ENCODE data around the gene SLC1A6. TPM values are rescaled to one million over a fixed set of nuclear protein-coding genes. Genes with fewer than 3 reads are reported as not detected.
"Not testable (repeated sequence)": the region's sequence is repeated elsewhere in the genome, so short reads cannot be mapped to it uniquely, and the experiment has no call there.

SLC1A6 gene
- total RNA-seq = not detected

- Mint-ChIP-seq H3K36me3 (ENCODE audit: insufficient read depth in 2 of 2) (no peaks in the 10 kb centered on the region), H3K4me3 (peak within 1 kb of the TSS; percentile 37 to 50), H3K27me3 (ENCODE audit: low read depth) (peaks cover 45% of the 10 kb centered on the region), H3K27ac (no peak within 1 kb of the TSS), H3K4me1 (ENCODE audit: low read depth) (peaks cover 5% of the 10 kb centered on the region), H3K9me3 (no peaks in the 10 kb centered on the region)
- DNase-seq (no peak), ATAC-seq (replicated peaks in 1 of 2) (peak in 1 of 2 donors; percentile 28)
Measured at GRCh38 chr19:14979476-14980255, at the start of gene SLC1A6. TSS of gene SLC1A6 (minus strand) at chr19:14979864. CDS start at chr19:14972910, 6,954 bp downstream.

- no peak overlapping the region for H3K4me3 Mint-ChIP-seq
- no peak for ATAC-seq (replicated peaks in 1 of 2)
- no peak for DNase-seq
- no peaks in the 10 kb centered on the region for H3K9me3 Mint-ChIP-seq
- H3K36me3 Mint-ChIP-seq (ENCODE audit: insufficient read depth in 2 of 2) = no peaks in the 10 kb centered on the region
- H3K27ac Mint-ChIP-seq = no peak overlapping the region
- no peaks in the 10 kb centered on the region for H3K4me1 Mint-ChIP-seq (ENCODE audit: low read depth)
- no peaks in the 10 kb centered on the region for H3K27me3 Mint-ChIP-seq (ENCODE audit: low read depth)
Measured at GRCh38 chr19:15028490-15028889, 48.8 kb upstream of the SLC1A6 start.

GRCh38 chr19:15025217-15025616, 45.6 kb upstream of the SLC1A6 start:
- Mint-ChIP-seq H3K4me3 (no peak overlapping the region), H3K9me3 (no peaks in the 10 kb centered on the region), H3K36me3 (ENCODE audit: insufficient read depth in 2 of 2) (no peaks in the 10 kb centered on the region), H3K27me3 (ENCODE audit: low read depth) (no peaks in the 10 kb centered on the region), H3K4me1 (ENCODE audit: low read depth) (no peaks in the 10 kb centered on the region), H3K27ac (no peak overlapping the region)
- DNase-seq (no peak), ATAC-seq (replicated peaks in 1 of 2) (no peak)

GRCh38 chr19:15022752-15023151, 43.1 kb upstream of the SLC1A6 start:
- ATAC-seq (replicated peaks in 1 of 2) = no peak
- Mint-ChIP-seq H3K27me3 (ENCODE audit: low read depth) (peaks cover 3% of the 10 kb centered on the region), H3K4me3 (no peak overlapping the region)

GRCh38 chr19:15021286-15022007, 41.8 kb upstream of the SLC1A6 start:
- no peaks in the 10 kb centered on the region for H3K9me3 Mint-ChIP-seq
- no peaks in the 10 kb centered on the region for H3K36me3 Mint-ChIP-seq (ENCODE audit: insufficient read depth in 2 of 2)
- DNase-seq = no peak
- H3K27ac Mint-ChIP-seq = no peak overlapping the region
- no peaks in the 10 kb centered on the region for H3K4me1 Mint-ChIP-seq (ENCODE audit: low read depth)
- no peak overlapping the region for H3K4me3 Mint-ChIP-seq
- no peak for ATAC-seq (replicated peaks in 1 of 2)
- H3K27me3 Mint-ChIP-seq (ENCODE audit: low read depth) = peaks cover 15% of the 10 kb centered on the region

More at GRCh38 chr19:15022752-15023151, 43.1 kb upstream of the SLC1A6 start:
- DNase-seq = no peak
- Mint-ChIP-seq H3K36me3 (ENCODE audit: insufficient read depth in 2 of 2) (no peaks in the 10 kb centered on the region), H3K9me3 (no peaks in the 10 kb centered on the region), H3K4me1 (ENCODE audit: low read depth) (no peaks in the 10 kb centered on the region), H3K27ac (no peak overlapping the region)

GRCh38 chr19:15018836-15019235, 39.2 kb upstream of the SLC1A6 start:
- H3K27me3 Mint-ChIP-seq (ENCODE audit: low read depth) = peaks cover 15% of the 10 kb centered on the region
- H3K9me3 Mint-ChIP-seq, H3K27ac Mint-ChIP-seq: not testable (repeated sequence)

GRCh38 chr19:15015946-15016542, 36.4 kb upstream of the SLC1A6 start:
- DNase-seq (no peak), ATAC-seq (replicated peaks in 1 of 2) (no peak)
- Mint-ChIP-seq H3K9me3 (no peaks in the 10 kb centered on the region), H3K27ac (no peak overlapping the region), H3K4me3 (no peak overlapping the region), H3K36me3 (ENCODE audit: insufficient read depth in 2 of 2) (no peaks in the 10 kb centered on the region), H3K27me3 (ENCODE audit: low read depth) (peaks cover 28% of the 10 kb centered on the region), H3K4me1 (ENCODE audit: low read depth) (no peaks in the 10 kb centered on the region)

More at GRCh38 chr19:15018836-15019235, 39.2 kb upstream of the SLC1A6 start:
- DNase-seq; H3K4me1 Mint-ChIP-seq (ENCODE audit: low read depth); H3K36me3 Mint-ChIP-seq (ENCODE audit: insufficient read depth in 2 of 2); ATAC-seq (replicated peaks in 1 of 2); H3K4me3 Mint-ChIP-seq: not testable (repeated sequence)

GRCh38 chr19:15014579-15014978, 34.9 kb upstream of the SLC1A6 start:
- Mint-ChIP-seq H3K9me3 (no peaks in the 10 kb centered on the region), H3K4me1 (ENCODE audit: low read depth) (no peaks in the 10 kb centered on the region), H3K4me3 (no peak overlapping the region), H3K27ac (no peak overlapping the region), H3K27me3 (ENCODE audit: low read depth) (peaks cover 40% of the 10 kb centered on the region), H3K36me3 (ENCODE audit: insufficient read depth in 2 of 2) (no peaks in the 10 kb centered on the region)
- DNase-seq (no peak), ATAC-seq (replicated peaks in 1 of 2) (no peak)

- no peaks in the 10 kb centered on the region for H3K36me3 Mint-ChIP-seq (ENCODE audit: insufficient read depth in 2 of 2)
- ATAC-seq (replicated peaks in 1 of 2) (no peak), DNase-seq (no peak)
- H3K27ac Mint-ChIP-seq = no peak overlapping the region
- H3K9me3 Mint-ChIP-seq = no peaks in the 10 kb centered on the region
- H3K27me3 Mint-ChIP-seq (ENCODE audit: low read depth) = peaks cover 38% of the 10 kb centered on the region
- H3K4me1 Mint-ChIP-seq (ENCODE audit: low read depth) = no peaks in the 10 kb centered on the region
- H3K4me3 Mint-ChIP-seq = no peak overlapping the region
Measured at GRCh38 chr19:15010501-15011300, 31.0 kb upstream of the SLC1A6 start.

GRCh38 chr19:15008308-15008707, 28.6 kb upstream of the SLC1A6 start:
- H3K4me1 Mint-ChIP-seq (ENCODE audit: low read depth) = no peaks in the 10 kb centered on the region
- no peak for DNase-seq
- H3K9me3 Mint-ChIP-seq = no peaks in the 10 kb centered on the region
- H3K27me3 Mint-ChIP-seq (ENCODE audit: low read depth) = peaks cover 38% of the 10 kb centered on the region
- ATAC-seq (replicated peaks in 1 of 2) = no peak
- no peak overlapping the region for H3K4me3 Mint-ChIP-seq
- no peak overlapping the region for H3K27ac Mint-ChIP-seq
- H3K36me3 Mint-ChIP-seq (ENCODE audit: insufficient read depth in 2 of 2) = no peaks in the 10 kb centered on the region

- Mint-ChIP-seq H3K27me3 (ENCODE audit: low read depth) (peaks cover 43% of the 10 kb centered on the region), H3K4me1 (ENCODE audit: low read depth) (no peaks in the 10 kb centered on the region), H3K36me3 (ENCODE audit: insufficient read depth in 2 of 2) (no peaks in the 10 kb centered on the region), H3K27ac (no peak overlapping the region), H3K9me3 (no peaks in the 10 kb centered on the region), H3K4me3 (no peak overlapping the region)
- DNase-seq = no peak
- ATAC-seq (replicated peaks in 1 of 2) = no peak
Measured at GRCh38 chr19:14997981-14998380, 18.3 kb upstream of the SLC1A6 start.

- H3K27ac Mint-ChIP-seq = no peak overlapping the region
- peaks cover 20% of the 10 kb centered on the region for H3K27me3 Mint-ChIP-seq (ENCODE audit: low read depth)
- H3K4me1 Mint-ChIP-seq (ENCODE audit: low read depth) = no peaks in the 10 kb centered on the region
- no peak overlapping the region for H3K4me3 Mint-ChIP-seq
- no peak for DNase-seq
- no peak for ATAC-seq (replicated peaks in 1 of 2)
- no peaks in the 10 kb centered on the region for H3K36me3 Mint-ChIP-seq (ENCODE audit: insufficient read depth in 2 of 2)
- H3K9me3 Mint-ChIP-seq = no peaks in the 10 kb centered on the region
Measured at GRCh38 chr19:14992780-14993179, 13.1 kb upstream of the SLC1A6 start.

- DNase-seq (no peak), ATAC-seq (replicated peaks in 1 of 2) (peak in 1 of 2 donors; percentile 21)
- Mint-ChIP-seq H3K9me3 (no peaks in the 10 kb centered on the region), H3K36me3 (ENCODE audit: insufficient read depth in 2 of 2) (no peaks in the 10 kb centered on the region), H3K27me3 (ENCODE audit: low read depth) (peaks cover 13% of the 10 kb centered on the region), H3K4me3 (no peak overlapping the region), H3K4me1 (ENCODE audit: low read depth) (peaks cover 12% of the 10 kb centered on the region), H3K27ac (no peak overlapping the region)
Measured at GRCh38 chr19:14985133-14985532, 5.5 kb upstream of the SLC1A6 start.

All from activated T-cell treated with anti-CD3 and anti-CD28 coated beads, Interleukin-2, amount 50 U/mL, for 72 hours (primary cell).